Ovary (tissue), 3 donors: ENCODE data around the gene HDHD3.

ENCODE experiments used
- CTCF ChIP-seq, 3 donors: fragments of 450-650 bp in 2 of 3; fragments of 200-600 bp in 1 of 3; IDR thresholded peaks; one replicate each; pipeline versions ENCODE4 v1.5.1 to v1.8.0; 2016 to 2022; ENCODE audit warnings: antibody characterized with exemption in 3 of 3, mild to moderate bottlenecking in 1 of 3
- EP300 ChIP-seq: sonication (generic); formaldehyde crosslinking; IDR thresholded peaks from one replicate; pipeline ENCODE4 v1.6.1; 2017; ENCODE audit warnings: antibody characterized with exemption
- POLR2A ChIP-seq: fragments of 450-650 bp; IDR thresholded peaks from one replicate; pipeline ENCODE4 v1.6.1; 2017; ENCODE audit warnings: antibody characterized with exemption, mild to moderate bottlenecking, moderate library complexity
- donor health status: DM: no; HTN: no; CAD: no.

- TF ChIP-seq POLR2A (no peak), CTCF (IDR thresholded peaks at IDR 0.05) (no peak), EP300 (no peak)
These were observed 28.3 kb downstream of the HDHD3 start for GRCh38 chr9:113348437-113348836.
